WERI-Rb-1 (cell line): Measurements from ENCODE around the gene LRP1.

Experiments used
- DNase-seq: peaks from one replicate; pipeline ENCODE4 v3.0.0-alpha.2; 2020
- H3K27ac ChIP-seq: fragments of 250-450 bp; sonication (Bioruptor Pico); 2 replicates; pipeline ENCODE4 v1.5.1; 2020; ENCODE audit warnings: mild to moderate bottlenecking, moderate library complexity
- H3K27me3 ChIP-seq: fragments of 250-450 bp; sonication (Bioruptor Pico); 2 replicates; pipeline ENCODE4 v1.5.1; 2021; ENCODE audit warnings: mild to moderate bottlenecking, low read depth, moderate library complexity; ENCODE audit not compliant: insufficient read depth, severe bottlenecking
- H3K36me3 ChIP-seq: fragments of 250-450 bp; sonication (Bioruptor Pico); 2 replicates; pipeline ENCODE4 v1.5.1; 2020; ENCODE audit warnings: mild to moderate bottlenecking, moderate library complexity
- H3K4me3 ChIP-seq: 2 replicates; pipeline ENCODE4 v1.5.1; 2011; ENCODE audit warnings: low read depth, mild to moderate bottlenecking, control low read depth, low read length
- H3K9me3 ChIP-seq: fragments of 250-450 bp; sonication (Bioruptor Pico); 2 replicates; pipeline ENCODE4 v1.5.1; 2021; ENCODE audit warnings: mild to moderate bottlenecking, moderate library complexity; ENCODE audit not compliant: severe bottlenecking
- CTCF ChIP-seq: IDR thresholded peaks from 2 replicates; pipeline ENCODE4 v1.5.1; 2011; ENCODE audit warnings: low read depth, mild to moderate bottlenecking, control low read depth, inconsistent platforms, low read length

The LRP1 gene

DNA sequence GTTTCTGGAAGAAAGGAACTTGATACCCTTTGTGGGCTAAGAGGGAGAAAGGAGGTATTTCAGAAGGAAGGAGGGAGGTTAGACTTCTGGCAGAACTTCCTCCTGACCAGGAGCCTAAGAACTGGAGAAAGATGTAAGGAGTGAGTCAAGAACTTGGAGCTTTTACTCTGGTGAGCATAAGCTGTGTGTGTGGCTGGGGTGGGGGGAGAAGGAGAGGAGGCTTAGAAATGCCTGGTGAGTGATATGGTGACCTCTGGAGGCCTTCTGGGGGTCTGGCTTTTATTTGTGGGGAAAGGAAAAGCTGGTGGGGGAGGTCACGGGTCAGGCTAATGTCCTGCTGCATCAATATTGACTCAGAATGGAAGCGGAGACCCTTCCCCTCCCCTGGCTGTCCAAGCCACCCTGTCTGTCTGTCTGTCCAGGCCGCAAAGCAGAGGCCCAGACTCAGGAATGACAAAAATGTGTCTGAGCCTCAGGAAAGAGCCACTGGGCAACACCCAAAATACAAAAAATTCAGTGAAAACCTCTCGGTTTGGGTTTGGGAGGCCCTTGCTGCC lies 4.8 kb downstream of the LRP1 start:
- H3K9me3 ChIP-seq = no peaks in the 10 kb centered on the region
- DNase-seq = no peak
- no peaks in the 10 kb centered on the region for H3K27me3 ChIP-seq
- no peak overlapping the region for H3K4me3 ChIP-seq
- no peak for TF ChIP-seq CTCF
- H3K27ac ChIP-seq = no peak overlapping the region
- no peaks in the 10 kb centered on the region for H3K36me3 ChIP-seq

DNA sequence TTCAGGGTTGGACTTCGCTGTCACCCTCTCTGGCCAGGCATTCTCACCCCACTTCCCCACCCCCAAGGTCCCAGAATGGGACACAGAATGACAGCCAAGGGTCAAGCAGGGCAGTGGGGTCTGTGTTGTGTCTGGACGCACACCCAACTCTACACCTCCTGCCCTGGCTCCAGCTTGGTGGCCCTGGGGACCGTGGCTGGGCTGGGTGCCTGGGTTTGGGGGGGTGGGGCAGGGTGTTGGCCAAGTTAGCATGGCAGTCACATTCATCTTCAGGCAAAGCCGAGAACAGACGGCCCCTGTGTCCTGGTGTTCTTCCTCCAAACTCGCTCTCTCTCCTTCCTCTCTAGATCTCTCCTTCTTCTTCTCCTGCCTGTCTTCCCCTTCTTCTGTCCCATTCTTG lies 5.6 kb downstream of the LRP1 start:
- H3K27ac ChIP-seq = no peak overlapping the region
- H3K27me3 ChIP-seq = no peaks in the 10 kb centered on the region
- H3K4me3 ChIP-seq = no peak overlapping the region
- no peak for TF ChIP-seq CTCF
- no peak for DNase-seq
- H3K9me3 ChIP-seq = no peaks in the 10 kb centered on the region
- no peaks in the 10 kb centered on the region for H3K36me3 ChIP-seq

- DNase-seq = no peak
- no peak for TF ChIP-seq CTCF
- Histone ChIP-seq H3K36me3 (no peaks in the 10 kb centered on the region; the same call in 1 of the 2 replicates), H3K27ac (no peak overlapping the region), H3K27me3 (no peaks in the 10 kb centered on the region), H3K4me3 (no peak overlapping the region), H3K9me3 (no peaks in the 10 kb centered on the region)
Measured at GRCh38 chr12:57134949-57135348, 6.7 kb downstream of the LRP1 start.

DNA sequence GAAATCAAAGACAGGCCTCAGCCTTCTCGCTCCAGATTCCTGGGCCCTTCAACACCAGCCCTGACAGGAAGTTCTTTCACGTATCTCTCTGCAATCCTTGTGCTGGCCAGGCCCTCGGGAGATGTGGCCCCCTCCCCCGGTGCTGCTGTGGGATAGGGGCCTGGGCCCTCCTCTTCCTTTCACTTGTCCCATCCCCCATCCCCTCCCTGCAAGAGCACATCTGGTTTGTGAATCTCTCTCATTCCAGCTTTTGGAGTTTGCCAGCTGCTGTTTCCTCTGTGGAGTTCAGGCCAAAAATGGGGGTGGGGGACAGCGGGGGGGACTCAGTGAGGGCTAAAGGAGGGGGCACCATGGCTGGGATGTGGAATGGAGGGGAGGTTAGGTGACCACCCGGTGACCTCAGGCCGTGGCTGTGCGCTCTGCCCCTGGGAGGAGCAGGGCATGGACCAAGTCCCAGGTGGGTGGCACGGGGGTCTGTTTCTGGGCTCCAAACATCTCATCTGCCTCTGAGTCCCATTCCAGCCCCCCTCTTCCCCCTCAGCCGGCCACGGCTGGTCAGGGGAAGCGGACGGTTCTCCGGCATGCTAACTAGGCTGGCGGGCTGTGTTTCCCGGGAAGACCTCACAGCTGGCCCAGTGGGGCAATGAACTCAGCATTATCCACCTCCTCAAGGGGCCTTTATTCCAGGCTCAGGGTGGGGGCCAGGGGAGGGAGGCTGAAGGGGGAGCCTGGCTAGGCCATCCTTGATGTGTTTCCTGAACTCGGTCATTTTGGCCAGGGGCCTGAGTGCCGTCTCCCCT lies 7.4 kb downstream of the LRP1 start:
- Histone ChIP-seq H3K9me3 (no peaks in the 10 kb centered on the region), H3K27me3 (no peaks in the 10 kb centered on the region), H3K36me3 (no peaks in the 10 kb centered on the region; the same call in 1 of the 2 replicates), H3K4me3 (no peak overlapping the region), H3K27ac (no peak overlapping the region)
- TF ChIP-seq CTCF = no peak
- DNase-seq = no peak

DNA sequence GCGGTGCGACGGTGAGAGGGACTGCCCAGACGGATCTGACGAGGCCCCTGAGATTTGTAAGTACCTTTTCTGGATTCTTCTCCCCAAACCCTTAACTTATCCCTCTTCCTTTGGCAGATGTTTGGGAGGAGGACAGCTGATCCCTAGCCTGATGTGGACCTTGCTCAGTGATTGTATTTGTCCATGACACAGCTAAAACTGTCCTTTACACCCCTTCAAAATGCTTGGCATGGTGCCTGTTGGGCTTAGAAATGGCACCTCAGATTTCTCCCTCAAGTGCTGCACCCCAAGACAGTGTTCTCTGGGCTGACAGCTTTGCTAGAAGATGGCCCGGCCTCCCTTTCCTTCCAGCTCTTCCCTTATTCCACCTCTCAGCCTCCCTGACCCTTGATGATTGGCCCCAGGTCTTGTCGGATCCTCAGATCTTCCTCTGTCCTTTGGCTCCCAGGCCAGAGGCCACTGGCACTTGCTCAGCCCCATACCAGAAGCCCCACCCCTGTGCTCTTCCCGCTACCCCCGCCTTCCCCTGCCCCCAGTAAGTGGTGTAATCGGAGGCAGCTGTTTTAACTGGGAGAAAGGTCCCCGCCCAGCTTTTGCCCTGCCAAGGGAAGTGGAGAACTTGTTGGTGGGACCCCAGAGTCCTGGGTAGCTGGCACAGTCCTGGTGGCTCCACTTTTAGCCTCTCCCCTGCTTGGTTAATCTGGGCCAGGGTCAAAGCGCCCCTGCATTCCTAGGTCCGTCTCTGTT lies 10.4 kb downstream of the LRP1 start:
- no peak for DNase-seq
- Histone ChIP-seq H3K4me3 (no peak overlapping the region), H3K27ac (no peak overlapping the region), H3K9me3 (no peaks in the 10 kb centered on the region), H3K27me3 (no peaks in the 10 kb centered on the region), H3K36me3 (no peaks in the 10 kb centered on the region; the same call in 1 of the 2 replicates)
- no peak for TF ChIP-seq CTCF
